Heart right ventricle (tissue), 16 donors: ENCODE results near the gene SGPP2. TPM values are rescaled to one million over a fixed set of nuclear protein-coding genes. Genes with fewer than 3 reads are reported as not detected.

Source experiments
- ATAC-seq, 8 donors: fragments of 200-7000 bp; cut with Tn5 transposase; one replicate each; pipeline ENCODE4 v1.9.1; 2020; ENCODE audit warnings: mild to moderate bottlenecking in 8 of 8, moderate library complexity in 8 of 8, moderate number of reproducible peaks in 1 of 8
- DNase-seq, 2 donors: peaks; one replicate each; pipeline ENCODE4 v3.0.0-alpha.2; 2020
- H3K27ac ChIP-seq, 10 donors: fragments of 200-600 bp; sonication (generic) in 2 of 10; one replicate each; pipeline versions ENCODE4 v1.5.0 to v1.8.0; 2020 to 2022; ENCODE audit warnings: mild to moderate bottlenecking in 3 of 10
- H3K27me3 ChIP-seq, 7 donors: fragments of 200-600 bp; one replicate each; pipeline ENCODE4 v1.8.0; 2021 to 2022; ENCODE audit warnings: mild to moderate bottlenecking in 2 of 7
- H3K36me3 ChIP-seq, 9 donors: fragments of 200-600 bp; sonication (generic) in 1 of 9; one replicate each; pipeline versions ENCODE4 v1.5.0 to v1.8.0; 2020 to 2022; ENCODE audit warnings: mild to moderate bottlenecking in 2 of 9
- H3K4me1 ChIP-seq, 9 donors: fragments of 200-600 bp; sonication (generic) in 1 of 9; one replicate each; pipeline versions ENCODE4 v1.5.0 to v1.8.0; 2020 to 2022; ENCODE audit warnings: mild to moderate bottlenecking in 4 of 9
- H3K4me3 ChIP-seq, 10 donors: fragments of 200-600 bp; sonication (generic) in 2 of 10; one replicate each; pipeline versions ENCODE4 v1.5.0 to v1.8.0; 2020 to 2022; ENCODE audit warnings: mild to moderate bottlenecking in 7 of 10, moderate library complexity in 2 of 10
- H3K9me3 ChIP-seq, 11 donors: fragments of 200-600 bp in 10 of 11; sonication (generic) in 2 of 11; one replicate each; pipeline versions ENCODE4 v1.5.0 to v1.8.0; 2013 to 2022; ENCODE audit warnings: mild to moderate bottlenecking in 2 of 11, control low read depth in 1 of 11, moderate library complexity in 1 of 11
- CTCF ChIP-seq, 9 donors: fragments of 200-600 bp; sonication (generic) in 2 of 9; IDR thresholded peaks; one replicate each; pipeline versions ENCODE4 v1.5.0 to v1.8.0; 2021 to 2022; ENCODE audit warnings: antibody characterized with exemption in 9 of 9, mild to moderate bottlenecking in 5 of 9, moderate library complexity in 1 of 9
- WGBS, 2 donors: extraction: QIAGEN DNeasy Blood & Tissue Kit; methylation state at CpG; one replicate each; pipeline ENCODE4 v1.1.7; 2013; ENCODE audit warnings: inconsistent platforms in 1 of 2; 5-methylcytosine and 5-hydroxymethylcytosine counted together
- intact Hi-C, 10 donors: fragments of 100-400 bp; cut with DNase I; formaldehyde crosslinking; loops; one replicate each; pipeline versions ENCODE4 v1.11.1 to v1.14.2; 2022
- polyA plus RNA-seq, 2 donors: library from polyadenylated mRNA; stranded (reverse); fragments of 200-250 nt; gene quantifications; one replicate each; pipeline ENCODE4 v1.2.3, GENCODE V29; 2013
- total RNA-seq, 10 donors: library from RNA; stranded (reverse); fragmentation: NEBNext Ultra II Directional in 3 of 10; extraction: Animal tissue kit (Norgen Biotek cat#: 25700) in 3 of 10; gene quantifications; one replicate each; pipeline versions ENCODE4 v1.2.1 to v1.2.4, GENCODE V29; 2021 to 2023
- donor health status: Arrhythmogenic right ventricular cardiomyopathy.
- donor health status: ischemic (EF 13 %, LVEDD 7.1; RV severe dilation, severe dysfunction).
- donor health status: healthy with polysubstance abuse.
- donor health status: DM: no; HTN: yes; CAD: no.
- donor health status: DM: no; HTN: no; CAD: no.
- donor health status: ischemic (EF 25% LVEDD 6.9; RV normal size, moderate dysfunction).
- donor health status: ischemic (EF 25% LVEDD 5.7; RV mildly dilated, moderate dysfunction).
- donor health status: healthy.
- donor health status: DM: yes; HTN: yes; CAD: no.
- donor health status: Ischemic cardiomyopathy.
- donor health status: ischemic (EF 35%, LVEDD 5.7; RV mildly dilated, moderate dysfunction).
- donor health status: nonischemic (EF 11% LVEDD 7.7; RV severe dilation, severe dysfunction).
- donor health status: DM: yes; HTN: yes; CAD: no.
- donor health status: PGD.
- donor health status: ischemic (EF 29% LVEDD 5.4; RV normal size, mild dysfunction).
- donor health status: nonischemic (EF 23%, LVEDD 6.1; RV moderate dilation, normal function).

Gene SGPP2
- total and polyA plus RNA-seq, 12 donors: 0.54 to 34.4 (median 5.7) TPM

GRCh38 chr2:222492683-222493082 is 68.3 kb downstream of the SGPP2 start:
- Histone ChIP-seq H3K9me3 (no peaks in the 10 kb centered on the region), H3K4me3 (no peak overlapping the region), H3K27ac (no peak overlapping the region), H3K4me1 (peaks cover 0 to 7% (median 0%) of the 10 kb centered on the region in 9 donors), H3K27me3 (peaks cover 0 to under 1% (median 0%) of the 10 kb centered on the region in 7 donors), H3K36me3 (no peaks in the 10 kb centered on the region)
- no peak for ATAC-seq
- no peak for TF ChIP-seq CTCF (IDR thresholded peaks at IDR 0.05)
- intact Hi-C loops: no loop called here
- no peak for DNase-seq

GRCh38 chr2:222494104-222494739 is 69.9 kb downstream of the SGPP2 start:
- H3K9me3 ChIP-seq: no peaks in the 10 kb centered on the region
- H3K27me3 ChIP-seq: no peaks in the 10 kb centered on the region
- no peak for TF ChIP-seq CTCF (IDR thresholded peaks at IDR 0.05)
- no peak overlapping the region for H3K4me3 ChIP-seq
- peak overlapping the region in 1 of 10 donors; percentile 31 for H3K27ac ChIP-seq
- ATAC-seq: peak in 7 of 8 donors; percentile 18 to 65 (median 57)
- peak in 1 of 2 donors; percentile 12 for DNase-seq
- no peaks in the 10 kb centered on the region for H3K36me3 ChIP-seq
- intact Hi-C loops: no loop called here
- H3K4me1 ChIP-seq: peaks cover 0 to 7% (median 0%) of the 10 kb centered on the region in 9 donors
- WGBS, 2 donors: 64 to 75% methylated on average over 11 of the region's 11 CpGs

- 69 to 82% methylated on average over 1 of the region's 1 CpG for WGBS, 2 donors
- ATAC-seq: no peak
These were observed 71.0 kb downstream of the SGPP2 start for GRCh38 chr2:222495388-222495787.

GRCh38 chr2:222499226-222499625 is 74.9 kb downstream of the SGPP2 start:
- intact Hi-C loops: no loop called here
- DNase-seq (no peak), ATAC-seq (no peak)

More at GRCh38 chr2:222495388-222495787, 71.0 kb downstream of the SGPP2 start:
- TF ChIP-seq CTCF (IDR thresholded peaks at IDR 0.05): no peak
- Histone ChIP-seq H3K27me3 (no peaks in the 10 kb centered on the region), H3K36me3 (no peaks in the 10 kb centered on the region), H3K27ac (no peak overlapping the region), H3K9me3 (no peaks in the 10 kb centered on the region), H3K4me3 (no peak overlapping the region), H3K4me1 (peaks cover 0 to 7% (median 0%) of the 10 kb centered on the region in 9 donors)
- no peak for DNase-seq
- intact Hi-C loops: no loop called here

More at GRCh38 chr2:222499226-222499625, 74.9 kb downstream of the SGPP2 start:
- Histone ChIP-seq H3K36me3 (no peaks in the 10 kb centered on the region), H3K27me3 (no peaks in the 10 kb centered on the region), H3K9me3 (no peaks in the 10 kb centered on the region), H3K4me1 (peaks cover 0 to 5% (median 0%) of the 10 kb centered on the region in 9 donors), H3K27ac (no peak overlapping the region), H3K4me3 (no peak overlapping the region)
- no peak for TF ChIP-seq CTCF (IDR thresholded peaks at IDR 0.05)
- WGBS, 2 donors: 80 to 82% methylated on average over 3 of the region's 3 CpGs
